Tibial nerve (tissue), 3 donors: ENCODE data around the gene FBLL1.

Experiments used
- EP300 ChIP-seq, 2 donors: sonication (generic); formaldehyde crosslinking; IDR thresholded peaks; one replicate each; pipeline ENCODE4 v1.6.1; 2017; ENCODE audit warnings: antibody characterized with exemption in 2 of 2, mild to moderate bottlenecking in 1 of 2
- POLR2A ChIP-seq, 2 donors: fragments of 450-650 bp; IDR thresholded peaks; one replicate each; pipeline ENCODE4 v1.6.1; 2017; ENCODE audit warnings: antibody characterized with exemption in 2 of 2, mild to moderate bottlenecking in 2 of 2, moderate library complexity in 2 of 2

DNA sequence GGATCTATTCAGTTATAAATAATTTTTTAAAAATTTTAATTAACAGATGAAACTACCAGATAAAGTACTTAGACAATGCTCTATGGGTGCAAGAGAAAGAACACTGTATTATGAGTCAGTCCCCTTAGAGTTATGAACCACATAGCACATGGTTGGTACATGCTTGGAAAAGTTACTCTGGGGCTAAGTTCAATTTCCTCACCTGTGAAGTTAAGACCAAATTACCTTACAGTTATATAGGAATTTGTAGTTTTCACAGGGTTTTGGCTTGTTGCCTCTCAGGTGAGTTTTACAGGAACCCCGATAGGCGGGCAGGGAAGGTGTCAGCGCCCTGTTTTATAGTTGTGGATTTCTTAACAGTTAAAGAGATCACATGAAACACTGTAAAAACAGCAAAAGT lies 48.9 kb downstream of the FBLL1 start:
- TF ChIP-seq EP300 (IDR thresholded peaks at IDR 0.05), result no peak
- no peak for TF ChIP-seq POLR2A (IDR thresholded peaks at IDR 0.05)
